Measurements from ENCODE around the gene TNFSF15. TPM values are rescaled to one million over a fixed set of nuclear protein-coding genes. Genes with fewer than 3 reads are reported as not detected.

The TNFSF15 gene
- polyA plus RNA-seq, 1 experiment, result 2.8 TPM

GRCh38 chr9:114845373-114845772 is 39.5 kb upstream of the TNFSF15 start:
- CTCF ChIA-PET, result no interaction called here

GRCh38 chr9:114844766-114845165 is 38.9 kb upstream of the TNFSF15 start:
- H3K4me3 ChIP-seq (ENCODE audit: low read depth, low read length), result no peak overlapping the region
- ChIA-PET CTCF (no interaction called here), POLR2A (no interaction called here)
- TF ChIP-seq CTCF (IDR thresholded peaks at IDR 0.05; ENCODE audit: low read depth, low read length), result no peak
- DNase-seq (ENCODE audit: low read depth, low spot score), result no peak
- peaks cover 2% of the 10 kb centered on the region for H3K27me3 ChIP-seq (ENCODE audit: control insufficient read depth, insufficient read depth, low read length)
- H3K27ac ChIP-seq (ENCODE audit: low read depth, low read length), result no peak overlapping the region
- 0 out of 2 replicates have a peak, but pooled peaks cover 2% of the 10 kb centered on the region for H3K9me3 ChIP-seq (ENCODE audit: control insufficient read depth, insufficient read depth, low read length)

More at GRCh38 chr9:114845373-114845772, 39.5 kb upstream of the TNFSF15 start:
- no peak overlapping the region for H3K4me3 ChIP-seq (ENCODE audit: low read depth, low read length)
- no peaks in the 10 kb centered on the region for H3K9me3 ChIP-seq (ENCODE audit: control insufficient read depth, insufficient read depth, low read length)
- TF ChIP-seq CTCF (IDR thresholded peaks at IDR 0.05; ENCODE audit: low read depth, low read length), result no peak
- DNase-seq (ENCODE audit: low read depth, low spot score), result no peak
- no peaks in the 10 kb centered on the region for H3K27me3 ChIP-seq (ENCODE audit: control insufficient read depth, insufficient read depth, low read length)
- POLR2A ChIA-PET, result no interaction called here
- H3K27ac ChIP-seq (ENCODE audit: low read depth, low read length), result no peak overlapping the region

GRCh38 chr9:114837923-114838322 is 32.1 kb upstream of the TNFSF15 start:
- H3K4me3 ChIP-seq (ENCODE audit: low read depth, low read length), result no peak overlapping the region
- ChIA-PET CTCF (no interaction called here), POLR2A (interaction anchor here (0.7 kb wide), 1 partner anchor 79 kb away, joined by 3 read pairs; no protein-coding TSS in a partner anchor)
- no peak overlapping the region for H3K27ac ChIP-seq (ENCODE audit: low read depth, low read length)
- no peak for DNase-seq (ENCODE audit: low read depth, low spot score)
- peaks cover 9% of the 10 kb centered on the region for H3K9me3 ChIP-seq (ENCODE audit: control insufficient read depth, insufficient read depth, low read length)
- peaks cover 7% of the 10 kb centered on the region for H3K27me3 ChIP-seq (ENCODE audit: control insufficient read depth, insufficient read depth, low read length)
- no peak for TF ChIP-seq CTCF (IDR thresholded peaks at IDR 0.05; ENCODE audit: low read depth, low read length)

- peaks cover 7% of the 10 kb centered on the region for H3K27me3 ChIP-seq (ENCODE audit: control insufficient read depth, insufficient read depth, low read length)
- ChIA-PET CTCF (interaction anchor here (0.6 kb wide), 1 partner anchor 31 kb away, joined by 4 read pairs; no protein-coding TSS in a partner anchor), POLR2A (no interaction called here)
- H3K4me3 ChIP-seq (ENCODE audit: low read depth, low read length), result no peak overlapping the region
- H3K9me3 ChIP-seq (ENCODE audit: control insufficient read depth, insufficient read depth, low read length), result peaks cover 9% of the 10 kb centered on the region
- H3K27ac ChIP-seq (ENCODE audit: low read depth, low read length), result no peak overlapping the region
- DNase-seq (ENCODE audit: low read depth, low spot score), result no peak
- no peak for TF ChIP-seq CTCF (IDR thresholded peaks at IDR 0.05; ENCODE audit: low read depth, low read length)
Observed at GRCh38 chr9:114836769-114837168, 30.9 kb upstream of the TNFSF15 start.

- Histone ChIP-seq H3K4me3 (ENCODE audit: low read depth, low read length) (no peak overlapping the region), H3K27me3 (ENCODE audit: control insufficient read depth, insufficient read depth, low read length) (peaks cover 11% of the 10 kb centered on the region), H3K9me3 (ENCODE audit: control insufficient read depth, insufficient read depth, low read length) (peaks cover 4% of the 10 kb centered on the region), H3K27ac (ENCODE audit: low read depth, low read length) (no peak overlapping the region)
- TF ChIP-seq CTCF (IDR thresholded peaks at IDR 0.05; ENCODE audit: low read depth, low read length), result no peak
- ChIA-PET POLR2A (no interaction called here), CTCF (interaction anchor here (1.0 kb wide), 2 partner anchors 76 to 153 kb away, joined by 3 to 4 read pairs; no protein-coding TSS in a partner anchor)
- no peak for DNase-seq (ENCODE audit: low read depth, low spot score)
Observed at GRCh38 chr9:114834386-114834785, 28.5 kb upstream of the TNFSF15 start.
